ENCODE results near the gene SRRM4. TPM values are rescaled to one million over a fixed set of nuclear protein-coding genes. Genes with fewer than 3 reads are reported as not detected.

Gene SRRM4
- polyA plus RNA-seq, 1 donor from 2014 or later: 9.9 TPM

DNA sequence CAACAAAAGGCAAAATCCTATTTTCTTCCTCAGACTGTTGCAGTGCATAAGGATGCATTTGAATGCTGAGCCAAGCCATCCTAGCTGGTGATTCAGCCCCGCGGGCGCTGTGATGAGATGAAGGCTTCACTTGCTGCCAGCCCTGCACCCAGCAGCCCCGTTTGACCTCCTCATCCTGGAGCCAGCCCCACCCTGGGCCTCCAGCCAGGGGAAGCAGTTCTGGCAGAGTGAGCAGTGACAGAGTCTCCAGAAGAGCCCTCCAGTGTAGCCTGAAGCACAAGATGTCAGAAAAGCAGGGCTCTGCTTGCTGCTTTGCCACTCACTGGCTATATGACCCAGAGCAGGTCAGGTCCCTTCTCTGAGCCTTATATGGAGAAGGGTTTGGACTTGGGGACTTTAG, 101.2 kb downstream of the SRRM4 start:
- Histone ChIP-seq H3K9me3 (ENCODE audit: low read length) (no peaks in the 10 kb centered on the region), H4K20me1 (ENCODE audit: insufficient read depth) (no peaks in the 10 kb centered on the region), H3K9me2 (ENCODE audit: insufficient read depth, low read length) (no peaks in the 10 kb centered on the region), H3K36me3 (ENCODE audit: insufficient read depth, low read length) (no peaks in the 10 kb centered on the region), H3F3A (ENCODE audit: insufficient read depth, low read length, poor library complexity, severe bottlenecking) (no peaks in the 10 kb centered on the region), H3K4me2 (ENCODE audit: low read length) (no peak overlapping the region), H3K27ac (ENCODE audit: low read length) (no peak overlapping the region), H3K4me3 (ENCODE audit: low read length) (no peak overlapping the region), H3K27me3 (ENCODE audit: insufficient read depth, low read depth, low read length) (no peaks in the 10 kb centered on the region), H3K9ac (ENCODE audit: low read length) (no peak overlapping the region), H3K79me2 (replicated peaks; ENCODE audit: insufficient read depth, low read length) (peaks cover 4% of the 10 kb centered on the region), H2AFZ (ENCODE audit: low read depth, low read length) (no peak overlapping the region)
- TF ChIP-seq POLR2AphosphoS5 (IDR thresholded peaks at IDR 0.05) (no peak), EZH2 (IDR thresholded peaks at IDR 0.05; ENCODE audit: borderline replicate concordance, insufficient read depth, low read length, poor library complexity, severe bottlenecking) (no peak), RAD21 (conservative IDR thresholded peaks at IDR 0.05) (no peak), EP300 (conservative IDR thresholded peaks at IDR 0.05; ENCODE audit: poor library complexity, severe bottlenecking) (no peak), TAF1 (IDR thresholded peaks at IDR 0.05; ENCODE audit: low read depth) (no peak)
- TF ChIP-seq, protein P1, sequence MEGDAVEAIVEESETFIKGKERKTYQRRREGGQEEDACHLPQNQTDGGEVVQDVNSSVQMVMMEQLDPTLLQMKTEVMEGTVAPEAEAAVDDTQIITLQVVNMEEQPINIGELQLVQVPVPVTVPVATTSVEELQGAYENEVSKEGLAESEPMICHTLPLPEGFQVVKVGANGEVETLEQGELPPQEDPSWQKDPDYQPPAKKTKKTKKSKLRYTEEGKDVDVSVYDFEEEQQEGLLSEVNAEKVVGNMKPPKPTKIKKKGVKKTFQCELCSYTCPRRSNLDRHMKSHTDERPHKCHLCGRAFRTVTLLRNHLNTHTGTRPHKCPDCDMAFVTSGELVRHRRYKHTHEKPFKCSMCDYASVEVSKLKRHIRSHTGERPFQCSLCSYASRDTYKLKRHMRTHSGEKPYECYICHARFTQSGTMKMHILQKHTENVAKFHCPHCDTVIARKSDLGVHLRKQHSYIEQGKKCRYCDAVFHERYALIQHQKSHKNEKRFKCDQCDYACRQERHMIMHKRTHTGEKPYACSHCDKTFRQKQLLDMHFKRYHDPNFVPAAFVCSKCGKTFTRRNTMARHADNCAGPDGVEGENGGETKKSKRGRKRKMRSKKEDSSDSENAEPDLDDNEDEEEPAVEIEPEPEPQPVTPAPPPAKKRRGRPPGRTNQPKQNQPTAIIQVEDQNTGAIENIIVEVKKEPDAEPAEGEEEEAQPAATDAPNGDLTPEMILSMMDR (IDR thresholded peaks at IDR 0.05; ENCODE audit: poor library complexity, severe bottlenecking): no peak

DNA sequence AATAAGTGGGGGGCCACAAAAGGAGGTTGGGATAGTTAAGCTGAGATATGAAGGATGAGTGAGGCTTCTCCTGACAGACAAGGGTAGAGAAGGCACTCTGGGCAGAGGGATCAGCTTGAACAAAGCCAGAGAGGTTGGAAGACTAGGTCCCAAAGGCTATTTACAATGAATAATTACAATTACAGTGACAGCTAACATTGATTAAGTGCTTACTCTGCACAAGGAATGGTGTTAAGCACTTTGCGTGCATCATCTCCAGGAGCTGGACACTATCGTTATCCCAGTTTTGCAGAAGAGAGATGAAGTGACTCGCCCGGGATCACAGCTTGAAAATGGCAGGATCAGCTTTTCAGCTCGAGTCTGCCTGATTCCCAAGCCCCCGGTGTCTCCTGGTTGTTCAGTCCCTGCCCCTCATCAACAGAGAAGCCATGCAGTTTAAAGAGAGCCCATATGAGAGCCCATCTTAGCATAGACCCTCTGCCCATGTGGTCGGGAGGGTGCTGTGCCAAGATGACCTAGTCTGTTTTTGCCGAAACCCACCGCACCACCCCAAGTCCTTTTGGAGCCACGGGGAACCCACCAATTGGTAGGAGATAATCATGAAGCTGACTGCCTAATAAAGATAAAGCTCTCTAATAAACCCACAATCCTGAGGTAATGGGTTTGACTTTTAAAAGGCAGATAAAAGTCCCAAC, 107.5 kb downstream of the SRRM4 start:
- no peaks in the 10 kb centered on the region for H3K79me2 ChIP-seq (replicated peaks; ENCODE audit: insufficient read depth, low read length)
- H3K9me3 ChIP-seq (ENCODE audit: low read length): no peaks in the 10 kb centered on the region
- TF ChIP-seq, protein P2, sequence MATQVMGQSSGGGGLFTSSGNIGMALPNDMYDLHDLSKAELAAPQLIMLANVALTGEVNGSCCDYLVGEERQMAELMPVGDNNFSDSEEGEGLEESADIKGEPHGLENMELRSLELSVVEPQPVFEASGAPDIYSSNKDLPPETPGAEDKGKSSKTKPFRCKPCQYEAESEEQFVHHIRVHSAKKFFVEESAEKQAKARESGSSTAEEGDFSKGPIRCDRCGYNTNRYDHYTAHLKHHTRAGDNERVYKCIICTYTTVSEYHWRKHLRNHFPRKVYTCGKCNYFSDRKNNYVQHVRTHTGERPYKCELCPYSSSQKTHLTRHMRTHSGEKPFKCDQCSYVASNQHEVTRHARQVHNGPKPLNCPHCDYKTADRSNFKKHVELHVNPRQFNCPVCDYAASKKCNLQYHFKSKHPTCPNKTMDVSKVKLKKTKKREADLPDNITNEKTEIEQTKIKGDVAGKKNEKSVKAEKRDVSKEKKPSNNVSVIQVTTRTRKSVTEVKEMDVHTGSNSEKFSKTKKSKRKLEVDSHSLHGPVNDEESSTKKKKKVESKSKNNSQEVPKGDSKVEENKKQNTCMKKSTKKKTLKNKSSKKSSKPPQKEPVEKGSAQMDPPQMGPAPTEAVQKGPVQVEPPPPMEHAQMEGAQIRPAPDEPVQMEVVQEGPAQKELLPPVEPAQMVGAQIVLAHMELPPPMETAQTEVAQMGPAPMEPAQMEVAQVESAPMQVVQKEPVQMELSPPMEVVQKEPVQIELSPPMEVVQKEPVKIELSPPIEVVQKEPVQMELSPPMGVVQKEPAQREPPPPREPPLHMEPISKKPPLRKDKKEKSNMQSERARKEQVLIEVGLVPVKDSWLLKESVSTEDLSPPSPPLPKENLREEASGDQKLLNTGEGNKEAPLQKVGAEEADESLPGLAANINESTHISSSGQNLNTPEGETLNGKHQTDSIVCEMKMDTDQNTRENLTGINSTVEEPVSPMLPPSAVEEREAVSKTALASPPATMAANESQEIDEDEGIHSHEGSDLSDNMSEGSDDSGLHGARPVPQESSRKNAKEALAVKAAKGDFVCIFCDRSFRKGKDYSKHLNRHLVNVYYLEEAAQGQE (IDR thresholded peaks at IDR 0.05; ENCODE audit: borderline replicate concordance): no peak
- no peak for TF ChIP-seq RAD21 (conservative IDR thresholded peaks at IDR 0.05)
- TF ChIP-seq EP300 (conservative IDR thresholded peaks at IDR 0.05; ENCODE audit: poor library complexity, severe bottlenecking): no peak
- no peak for TF ChIP-seq POLR2AphosphoS5 (IDR thresholded peaks at IDR 0.05)
- no peaks in the 10 kb centered on the region for H3K9me2 ChIP-seq (ENCODE audit: insufficient read depth, low read length)
- no peaks in the 10 kb centered on the region for H3K36me3 ChIP-seq (ENCODE audit: insufficient read depth, low read length)
- H3K27me3 ChIP-seq (ENCODE audit: insufficient read depth, low read depth, low read length): no peaks in the 10 kb centered on the region
- H3K4me2 ChIP-seq (ENCODE audit: low read length): no peak overlapping the region
- H3F3A ChIP-seq (ENCODE audit: insufficient read depth, low read length, poor library complexity, severe bottlenecking): no peaks in the 10 kb centered on the region
- H3K27ac ChIP-seq (ENCODE audit: low read length): no peak overlapping the region
- H3K9ac ChIP-seq (ENCODE audit: low read length): no peak overlapping the region
- H3K4me3 ChIP-seq (ENCODE audit: low read length): no peak overlapping the region
- no peaks in the 10 kb centered on the region for H4K20me1 ChIP-seq (ENCODE audit: insufficient read depth)
- no peak overlapping the region for H2AFZ ChIP-seq (ENCODE audit: low read depth, low read length)
